ENCODE data around the gene CERS1.

DNA sequence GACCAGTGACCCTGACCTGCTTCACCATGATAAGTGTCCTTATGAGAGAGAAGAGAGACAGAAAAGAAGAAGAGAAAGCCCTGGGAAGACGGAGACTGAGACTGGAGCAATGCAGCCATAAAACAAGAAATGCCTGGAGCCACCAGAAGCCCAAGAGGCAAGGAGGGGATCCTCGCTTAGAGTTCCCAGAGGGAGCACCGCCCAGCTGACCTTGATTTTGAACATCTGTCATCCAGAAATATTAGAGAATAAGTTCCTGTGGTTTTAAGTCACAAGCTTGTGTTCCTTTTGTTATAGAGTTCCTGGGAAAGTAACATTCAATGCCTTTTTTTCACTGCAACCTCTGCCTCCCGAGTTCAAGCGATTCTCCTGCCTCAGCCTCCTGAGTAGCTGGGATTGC lies 20.2 kb downstream of the CERS1 start:
- TF ChIP-seq CEBPB (IDR thresholded peaks at IDR 0.05; ENCODE audit: borderline replicate concordance in 1 of 2, low read depth in 2 of 2, low read length in 2 of 2) (no peak), CTCF (IDR thresholded peaks at IDR 0.05 in 2 of 3, conservative IDR thresholded peaks at IDR 0.05 in 1 of 3; ENCODE audit: control insufficient read depth in 2 of 3, extremely low read depth in 1 of 3, insufficient read depth in 1 of 3, low read depth in 3 of 3, low read length in 3 of 3) (no peak), RAD21 (IDR thresholded peaks at IDR 0.05; ENCODE audit: insufficient read depth, low read depth, low read length) (no peak), ETV6 (conservative IDR thresholded peaks at IDR 0.05 in 1 of 2, IDR thresholded peaks at IDR 0.05 in 1 of 2; ENCODE audit: borderline replicate concordance in 1 of 2, low read depth in 1 of 2) (no peak), ZNF274 (IDR thresholded peaks at IDR 0.05; ENCODE audit: insufficient read depth, insufficient read length) (no peak), TAF1 (IDR thresholded peaks at IDR 0.05; ENCODE audit: borderline replicate concordance, low read depth, low read length) (no peak), CBX5 (IDR thresholded peaks at IDR 0.05; ENCODE audit: low read depth) (no peak), NFIC (IDR thresholded peaks at IDR 0.05; ENCODE audit: low read depth, low read length) (no peak), POLR2A (IDR thresholded peaks at IDR 0.05; ENCODE audit: low read depth, low read length) (no peak), SMC3 (IDR thresholded peaks at IDR 0.05; ENCODE audit: borderline replicate concordance, low read length) (no peak), SIN3A (IDR thresholded peaks at IDR 0.05; ENCODE audit: low read depth, low read length) (no peak), CBFB (IDR thresholded peaks at IDR 0.05; ENCODE audit: low read depth) (no peak)
- TF ChIP-seq, protein P1, sequence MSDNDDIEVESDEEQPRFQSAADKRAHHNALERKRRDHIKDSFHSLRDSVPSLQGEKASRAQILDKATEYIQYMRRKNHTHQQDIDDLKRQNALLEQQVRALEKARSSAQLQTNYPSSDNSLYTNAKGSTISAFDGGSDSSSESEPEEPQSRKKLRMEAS (IDR thresholded peaks at IDR 0.05; ENCODE audit: low read depth, low read length): no peak
